Stimulated activated CD4-positive, alpha-beta T cell treated with anti-CD3 and anti-CD28 coated beads, Interleukin-4, amount 100 ng/mL, for 4 hours (primary cell): ENCODE measurements around the gene MED25.

ENCODE experiments used
- DNase-seq, 2 experiments: peaks; one replicate each; pipeline ENCODE4 v3.0.0-alpha.2; 2020

The MED25 gene

DNA sequence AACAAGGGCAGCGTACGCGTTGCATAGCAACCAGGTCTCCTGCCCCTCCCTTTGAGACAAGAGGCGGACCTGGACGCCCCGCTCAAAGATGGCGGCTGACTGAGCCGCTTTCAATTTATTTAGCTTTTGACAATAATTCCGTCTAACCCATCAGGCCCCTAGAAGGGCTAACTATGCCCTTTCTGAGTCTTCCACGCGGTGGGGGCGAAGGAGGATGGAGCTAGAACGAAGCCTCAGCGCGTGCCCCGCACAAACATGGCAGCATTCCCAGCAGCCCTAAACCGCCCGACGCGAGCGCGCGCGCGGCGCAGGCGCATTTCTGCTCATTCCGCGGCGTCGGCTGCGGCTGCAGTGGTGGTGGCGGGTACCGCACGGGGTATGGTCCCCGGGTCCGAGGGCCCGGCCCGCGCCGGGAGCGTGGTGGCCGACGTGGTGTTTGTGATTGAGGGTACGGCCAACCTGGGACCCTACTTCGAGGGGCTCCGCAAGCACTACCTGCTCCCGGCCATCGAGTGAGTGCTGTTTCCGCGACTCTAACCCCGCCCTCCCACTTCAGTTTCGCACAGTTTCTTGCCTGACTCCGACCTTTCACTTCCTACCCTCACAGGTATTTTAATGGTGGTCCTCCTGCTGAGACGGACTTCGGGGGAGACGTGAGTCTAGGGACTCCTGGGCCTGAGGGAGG, at the start of gene MED25:
Gene MED25, plus strand, starts transcription at position 326 of the 685 bp plus-strand sequence. Its CDS starts 53 bp downstream, at position 379.
- DNase-seq = peak; percentile 80 to 83

DNA sequence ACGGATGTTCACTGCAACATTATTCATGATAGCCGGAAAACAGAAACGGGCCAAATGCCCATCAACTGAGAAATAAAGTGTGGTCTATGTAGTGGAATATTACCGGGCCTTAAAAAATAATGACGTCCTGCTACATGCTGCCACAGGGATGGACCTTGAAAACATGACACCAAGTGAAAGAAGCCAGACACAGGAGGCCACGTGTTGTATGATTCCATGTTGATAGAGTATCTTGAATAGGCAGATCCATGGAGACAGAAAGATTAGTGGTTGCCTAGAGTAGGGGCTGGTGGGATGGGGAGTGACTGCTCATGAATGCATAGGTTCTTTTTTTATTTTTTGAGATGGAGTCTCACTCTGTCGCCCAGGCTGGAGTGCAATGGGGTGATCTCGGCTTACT, 47.6 kb upstream of the MED25 start:
- DNase-seq = no peak

DNA sequence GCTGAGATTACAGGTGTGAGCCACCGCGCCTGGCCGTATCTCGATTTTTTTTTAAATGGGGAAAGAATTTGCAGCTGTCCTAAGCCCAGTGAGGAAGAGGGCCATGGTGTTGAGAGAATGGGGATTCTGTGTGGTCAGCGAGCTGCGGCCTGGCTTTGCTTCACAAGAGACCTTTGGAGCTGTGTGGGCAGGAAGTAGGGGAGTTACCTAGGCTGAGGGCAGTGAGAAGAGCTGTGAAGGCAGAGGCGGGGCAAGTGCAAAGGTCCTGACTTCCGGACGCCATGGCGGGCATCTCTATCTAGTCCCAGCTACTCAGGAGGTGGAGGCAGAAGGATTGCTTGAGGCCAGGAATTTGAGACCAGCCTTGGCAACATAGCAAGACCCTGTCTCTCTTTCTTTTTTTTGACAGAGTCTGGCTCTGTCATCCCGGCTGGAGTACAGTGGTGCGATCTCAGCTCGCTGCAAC, 46.4 kb upstream of the MED25 start:
- no peak for DNase-seq

DNA sequence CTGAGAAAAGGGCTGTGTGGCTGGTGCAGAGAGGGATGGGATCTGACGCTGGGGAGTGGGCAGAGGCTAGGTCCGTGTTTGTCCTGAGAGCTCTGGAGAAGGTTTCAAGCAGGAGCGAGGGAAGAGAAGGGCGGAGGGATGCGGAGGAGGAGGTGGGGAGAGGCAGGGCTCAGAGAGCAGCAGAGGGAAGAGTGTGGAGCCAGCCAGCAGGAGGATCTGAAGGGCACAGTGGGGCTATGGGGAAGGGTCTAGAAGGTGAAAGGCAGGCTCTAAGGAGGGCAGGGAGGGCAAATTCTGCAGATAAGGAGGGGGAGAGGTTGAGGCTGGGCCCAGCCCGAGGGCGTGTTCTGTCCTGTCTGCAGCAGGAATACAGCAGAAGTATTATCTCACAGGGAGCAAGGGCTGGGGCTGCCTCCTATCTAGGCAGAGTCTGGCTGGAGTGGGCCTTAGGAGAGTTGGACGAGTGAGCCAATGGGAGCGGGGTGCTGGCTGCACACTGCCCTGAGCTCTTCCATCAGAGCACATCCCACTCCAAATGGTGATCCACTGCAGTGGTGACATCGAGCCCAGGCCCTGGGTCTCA, 45.1 kb upstream of the MED25 start:
- no peak for DNase-seq

DNA sequence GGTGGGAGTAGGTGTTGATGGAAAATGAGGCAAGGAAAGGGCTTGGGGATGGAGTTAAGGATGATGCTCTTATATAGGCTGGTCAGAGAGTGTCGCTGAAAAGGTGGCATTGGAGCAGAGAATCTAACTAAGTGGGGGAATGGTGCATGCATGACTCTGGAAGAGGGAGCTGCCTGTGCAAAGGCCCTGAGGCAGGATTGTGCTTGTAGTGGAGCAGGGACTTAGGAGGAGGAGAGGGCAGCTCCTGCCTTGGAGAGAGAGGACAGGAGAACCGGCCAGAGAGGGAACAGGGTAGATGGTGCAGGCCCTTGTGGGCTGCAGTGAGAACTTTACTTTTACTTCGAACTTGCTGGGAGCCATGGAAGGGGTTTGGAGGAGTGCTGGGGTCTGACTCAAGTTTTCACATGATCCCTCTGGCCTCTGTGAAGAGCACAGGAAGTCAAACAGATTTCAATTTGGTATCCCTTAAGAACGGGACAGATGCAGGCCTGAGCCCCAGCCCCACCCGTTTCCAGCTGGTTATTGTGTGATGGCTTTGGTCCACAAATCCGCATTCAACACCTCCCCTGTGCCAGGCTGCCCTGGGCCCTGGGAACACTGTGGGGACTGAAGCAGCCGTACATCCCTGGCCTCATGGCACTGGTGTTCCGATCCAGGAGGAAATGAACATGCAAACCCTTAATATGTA, 44.3 kb upstream of the MED25 start:
- DNase-seq = no peak

DNA sequence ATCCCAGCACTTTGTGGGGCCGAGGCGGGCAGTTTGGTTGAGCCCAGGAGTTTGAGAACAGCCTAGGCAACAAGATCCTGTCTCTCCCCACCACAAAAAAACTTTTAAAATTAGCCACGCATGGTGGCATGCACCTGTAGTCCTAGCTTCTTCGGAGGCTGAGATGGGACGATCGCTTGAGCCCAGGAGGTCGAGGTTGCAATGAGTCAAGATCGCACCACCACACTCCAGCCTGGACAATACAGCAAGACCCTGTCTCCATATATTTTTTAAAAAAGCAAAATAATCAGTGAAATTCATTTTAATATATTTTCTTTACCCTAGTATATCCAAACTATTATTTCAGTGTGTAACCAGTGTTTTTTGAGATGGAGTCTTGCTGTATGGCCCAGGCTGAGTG, 43.1 kb upstream of the MED25 start:
- DNase-seq = no peak

DNA sequence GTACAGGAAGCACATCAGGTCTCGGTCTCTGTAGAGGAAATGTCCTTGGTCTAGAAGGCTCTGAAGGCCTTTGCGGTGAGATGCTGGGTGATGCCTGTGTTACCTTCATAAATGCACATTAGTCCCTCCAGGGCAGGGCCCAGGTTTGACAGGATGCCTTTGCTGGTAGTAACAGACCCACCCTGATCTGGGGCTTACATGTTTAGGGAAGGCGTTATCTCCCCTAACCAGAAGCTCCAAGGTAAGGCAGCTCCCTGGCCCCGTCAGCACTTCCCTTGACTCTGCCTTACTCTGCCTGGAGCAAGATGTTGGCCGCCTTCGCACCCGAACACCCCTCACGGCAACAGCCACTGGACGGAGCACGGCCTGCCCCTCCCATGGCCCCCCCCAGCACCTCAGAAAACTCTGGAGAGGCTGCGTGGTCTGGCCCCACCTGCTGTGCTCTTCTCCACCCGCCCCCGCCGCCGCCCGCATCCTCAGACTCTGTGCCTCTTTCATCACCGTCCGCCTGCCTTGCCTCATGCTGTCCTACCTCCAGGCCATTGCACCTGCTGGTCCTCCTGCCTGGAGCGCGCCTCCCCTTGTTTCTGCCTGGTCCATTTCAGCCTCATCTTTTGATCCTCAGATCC, 42.2 kb upstream of the MED25 start:
- no peak for DNase-seq

DNA sequence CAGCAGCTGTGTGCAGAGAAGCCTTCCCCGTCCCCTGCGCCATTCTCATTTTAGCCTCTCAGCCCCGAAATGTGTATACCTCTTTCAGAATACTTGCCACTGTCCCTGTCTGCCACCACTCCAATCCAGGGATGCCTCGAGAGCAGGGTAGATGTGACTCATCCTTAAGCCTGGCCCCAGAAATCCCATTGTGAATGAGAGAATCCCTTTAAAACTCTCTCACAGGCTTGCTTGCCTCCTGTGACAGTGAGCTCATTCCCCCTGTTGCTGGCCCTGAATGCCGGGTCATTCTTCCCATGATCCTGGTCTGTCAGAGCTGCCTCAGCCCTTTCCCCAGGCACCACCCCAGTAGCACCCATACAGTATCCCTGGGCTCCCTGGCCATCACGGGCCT, 41.7 kb upstream of the MED25 start:
- DNase-seq = no peak

DNA sequence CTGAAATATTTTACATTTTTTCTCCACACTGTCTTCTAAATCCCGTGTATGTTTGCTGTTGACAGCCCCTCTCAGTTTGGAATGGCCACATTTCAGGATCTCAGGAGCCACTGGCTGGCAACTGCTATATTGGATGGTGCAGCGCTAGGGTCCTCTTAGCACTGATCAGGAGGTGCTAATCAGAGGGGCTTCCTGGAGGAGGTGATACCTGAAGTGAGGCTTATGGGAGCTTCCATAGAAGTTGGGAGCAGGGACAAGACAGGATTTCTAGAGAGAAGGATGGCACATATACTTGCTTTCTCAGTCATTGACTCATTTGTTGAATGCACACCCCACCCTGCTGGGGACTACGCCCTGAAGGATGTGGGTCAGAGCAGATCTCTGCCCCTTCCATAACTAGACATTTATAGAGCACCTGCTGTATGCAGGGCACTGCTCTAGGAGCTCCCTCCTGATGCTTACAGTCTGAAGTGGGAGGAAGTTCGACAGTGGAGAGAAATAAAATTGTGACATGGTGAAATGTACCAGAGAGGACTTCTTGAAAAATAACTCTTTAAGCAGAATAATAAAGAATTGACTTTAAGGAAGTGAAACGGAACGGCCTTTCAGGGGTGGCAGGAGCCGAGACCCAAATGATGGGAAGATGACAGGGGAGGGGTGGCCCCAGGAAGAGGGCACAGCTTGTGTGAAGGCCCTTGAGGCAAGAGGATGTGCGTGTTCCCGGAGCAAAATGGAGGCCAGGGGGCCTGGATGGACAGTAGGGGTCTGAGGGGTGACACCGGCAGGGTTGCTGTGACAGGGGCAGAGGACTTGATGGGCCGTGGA, 38.1 kb upstream of the MED25 start:
- no peak for DNase-seq

DNA sequence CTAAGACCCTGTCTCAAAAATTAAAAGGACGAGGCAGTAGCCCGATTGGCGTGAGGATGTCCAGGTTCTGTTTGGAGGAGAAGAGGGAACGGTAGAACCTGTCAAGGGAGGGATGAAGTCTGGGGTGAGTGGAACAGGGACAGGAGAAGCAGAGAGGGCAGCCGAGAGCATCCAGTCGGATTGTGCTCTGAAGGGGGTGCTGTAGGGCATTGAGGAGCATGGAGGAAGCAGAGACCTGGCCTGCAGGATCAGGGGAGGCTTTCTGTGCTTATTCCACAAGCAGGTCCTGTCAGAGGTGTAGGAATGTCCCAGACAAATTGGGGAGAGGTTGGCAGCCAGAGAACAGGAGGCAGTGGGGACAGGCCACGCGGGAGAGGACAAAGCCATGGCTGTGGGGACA, 37.2 kb upstream of the MED25 start:
- DNase-seq = no peak

DNA sequence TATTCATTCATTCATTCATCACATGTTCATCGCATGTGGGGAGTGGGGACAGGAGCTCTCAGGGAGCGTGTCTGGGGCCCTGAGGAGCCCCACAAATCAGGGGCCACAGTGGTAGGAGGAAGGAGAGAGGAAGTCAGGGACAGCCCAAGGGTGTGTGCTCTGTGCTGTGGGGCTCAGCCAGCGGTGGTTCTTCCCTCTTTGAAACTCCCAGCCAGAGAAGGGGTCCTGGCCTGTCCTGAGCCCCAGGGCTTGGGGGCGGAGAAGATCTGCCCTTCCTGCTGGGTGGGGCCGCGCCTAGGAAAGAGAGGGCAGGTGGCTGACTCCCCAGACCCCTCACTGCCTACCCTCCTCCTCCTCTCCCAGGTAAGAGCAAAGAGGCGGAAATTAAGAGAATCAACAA, 36.7 kb upstream of the MED25 start:
- DNase-seq = no peak

DNA sequence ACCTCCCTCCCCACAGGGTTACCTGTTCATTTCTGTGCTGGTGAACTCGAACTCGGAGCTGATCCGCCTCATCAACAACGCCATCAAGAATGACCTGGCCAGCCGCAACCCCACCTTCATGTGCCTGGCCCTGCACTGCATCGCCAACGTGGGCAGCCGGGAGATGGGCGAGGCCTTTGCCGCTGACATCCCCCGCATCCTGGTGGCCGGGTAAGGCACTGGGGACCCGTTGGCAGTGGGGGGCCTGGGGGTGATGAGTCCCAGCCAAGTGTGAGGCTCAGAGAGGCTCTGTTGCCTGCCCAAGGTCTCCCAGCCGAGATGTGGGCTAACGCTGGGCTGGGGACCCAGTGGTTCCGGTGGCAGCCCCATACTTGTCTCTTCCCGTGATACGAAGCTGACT, 35.6 kb upstream of the MED25 start:
- no peak for DNase-seq

DNA sequence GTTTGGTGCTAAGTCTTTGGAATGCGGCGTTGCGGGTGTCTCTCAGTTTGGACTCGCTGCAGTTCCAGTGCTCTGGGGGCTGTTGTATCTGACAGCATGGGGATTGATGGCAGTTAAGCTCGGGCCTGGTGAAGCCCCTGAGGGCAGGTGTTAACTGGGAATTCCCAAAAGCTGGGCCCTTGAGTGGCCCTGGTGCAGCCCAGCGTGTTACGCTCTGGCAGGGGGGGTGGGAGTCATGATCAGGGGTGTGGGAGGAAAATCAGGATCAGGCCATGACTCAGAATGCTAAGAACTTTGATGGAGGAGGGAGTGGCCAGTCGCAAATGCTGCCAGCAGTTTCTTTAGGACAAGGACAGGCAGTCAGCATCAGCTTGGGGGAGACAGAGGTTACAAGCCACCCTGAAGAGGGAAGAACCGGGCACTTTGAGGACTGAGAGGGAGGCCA, 31.7 kb upstream of the MED25 start:
- no peak for DNase-seq

DNA sequence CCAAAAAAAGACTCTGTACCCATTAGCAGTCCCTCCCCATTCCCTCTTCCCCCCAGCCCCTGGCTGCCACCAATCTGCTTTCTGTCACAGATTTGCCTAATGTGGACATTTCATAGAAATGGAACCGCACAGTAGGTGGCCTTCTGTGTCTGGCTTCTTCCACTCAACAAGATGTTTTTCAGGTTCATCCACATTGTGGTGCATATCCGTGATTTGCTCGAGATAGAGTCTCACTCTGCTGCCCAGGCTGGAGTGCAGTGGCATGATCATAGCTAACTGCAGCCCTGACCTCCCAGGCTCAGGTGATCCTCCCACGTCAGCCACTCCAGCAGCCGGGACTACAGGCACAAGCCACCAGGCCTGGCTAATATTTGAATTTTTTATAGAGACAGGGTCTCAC, 30.3 kb upstream of the MED25 start:
- no peak for DNase-seq

DNA sequence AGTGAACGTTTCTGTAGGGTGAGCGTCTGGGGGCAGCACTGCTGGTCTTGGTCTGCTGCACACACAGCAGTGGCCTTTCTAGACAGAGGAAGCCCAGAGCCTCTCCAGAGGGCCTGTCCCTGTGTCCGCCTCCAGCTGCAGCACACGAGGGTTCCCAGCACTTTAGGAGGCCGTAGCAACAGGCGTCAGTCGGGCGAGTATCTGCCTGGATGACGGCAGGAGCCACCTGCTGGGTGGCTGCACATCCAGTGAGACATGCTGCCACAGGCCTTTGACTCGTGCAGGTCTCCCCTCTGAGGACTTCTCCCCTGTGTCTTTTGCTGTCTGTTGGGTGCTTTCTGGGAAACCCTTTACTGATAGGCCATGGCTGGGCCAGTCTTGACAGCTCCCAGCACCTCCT, 29.2 kb upstream of the MED25 start:
- DNase-seq = no peak

DNA sequence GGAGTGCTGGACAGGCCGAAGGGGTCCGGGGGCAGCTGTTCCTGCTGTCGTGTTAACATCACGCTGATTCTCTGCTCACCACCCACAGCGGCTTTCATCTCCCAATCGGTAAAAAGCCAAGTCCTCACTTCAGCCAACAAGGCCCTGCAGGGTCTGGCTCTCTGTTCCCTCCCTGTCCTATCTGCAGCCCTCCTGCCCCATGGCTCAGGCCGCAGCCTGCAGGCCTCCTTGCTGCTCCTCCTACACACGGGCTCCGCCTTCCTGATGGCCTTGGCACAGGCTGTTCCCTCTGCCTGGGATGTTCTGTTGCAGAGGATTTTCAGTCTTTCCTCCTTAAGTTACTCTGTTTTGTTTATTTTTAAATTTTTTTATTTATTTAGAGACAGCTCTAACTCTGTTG, 27.2 kb upstream of the MED25 start:
- DNase-seq = no peak

DNA sequence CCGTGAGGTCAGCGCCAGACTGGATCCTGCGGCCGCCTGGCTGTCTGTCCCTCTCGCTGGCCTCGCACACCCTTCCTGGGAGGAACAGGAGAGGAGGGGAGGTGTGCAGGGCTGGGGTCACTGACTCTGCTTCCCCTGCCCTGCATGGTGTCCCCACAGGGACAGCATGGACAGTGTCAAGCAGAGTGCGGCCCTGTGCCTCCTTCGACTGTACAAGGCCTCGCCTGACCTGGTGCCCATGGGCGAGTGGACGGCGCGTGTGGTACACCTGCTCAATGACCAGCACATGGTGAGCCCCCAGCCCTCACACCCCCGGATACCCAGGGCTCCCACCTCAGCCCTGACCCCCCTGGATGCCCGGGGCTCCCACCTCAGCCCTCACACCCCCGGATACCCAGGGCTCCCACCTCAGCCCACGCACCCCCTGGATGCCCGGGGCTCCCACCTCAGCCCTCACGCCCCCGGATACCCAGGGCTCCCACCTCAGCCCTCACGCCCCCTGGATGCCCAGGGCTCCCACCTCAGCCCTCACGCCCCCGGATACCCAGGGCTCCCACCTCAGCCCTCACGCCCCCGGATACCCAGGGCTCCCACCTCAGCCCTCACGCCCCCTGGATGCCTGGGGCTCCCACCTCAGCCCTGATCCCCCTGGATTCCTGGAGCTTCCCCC, 26.2 kb upstream of the MED25 start:
- no peak for DNase-seq

DNA sequence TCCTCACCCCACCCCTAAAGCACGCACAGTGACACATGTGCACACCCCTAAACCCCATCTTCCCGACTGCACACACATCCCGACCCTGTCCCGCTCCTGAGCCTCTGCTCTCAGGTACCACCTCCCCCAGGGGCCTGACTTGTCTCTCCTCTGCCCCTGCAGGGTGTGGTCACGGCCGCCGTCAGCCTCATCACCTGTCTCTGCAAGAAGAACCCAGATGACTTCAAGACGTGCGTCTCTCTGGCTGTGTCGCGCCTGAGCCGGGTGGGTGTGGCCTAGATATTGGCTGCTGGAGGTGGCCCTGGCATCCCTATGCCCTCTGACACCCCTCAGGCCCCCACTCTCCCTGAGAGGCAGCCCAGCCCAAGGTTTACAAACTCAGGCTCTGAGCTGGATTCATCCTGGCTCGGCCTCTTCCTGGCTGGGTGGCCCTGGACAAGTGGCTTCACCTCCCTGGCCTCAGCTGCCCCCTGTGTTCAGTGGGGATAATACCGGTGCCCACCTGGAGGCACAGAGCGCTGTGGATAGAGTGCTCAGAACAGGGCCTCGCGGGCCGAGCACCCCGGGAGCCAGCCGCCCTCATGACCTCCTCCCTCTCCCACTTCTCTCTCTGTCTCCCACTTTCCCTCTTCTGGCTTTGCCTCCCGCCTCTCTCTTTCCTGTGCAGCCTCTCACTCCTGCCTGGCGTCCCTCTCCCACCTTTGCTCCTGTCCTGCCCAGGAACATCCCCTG, 25.1 kb upstream of the MED25 start:
- DNase-seq = no peak

DNA sequence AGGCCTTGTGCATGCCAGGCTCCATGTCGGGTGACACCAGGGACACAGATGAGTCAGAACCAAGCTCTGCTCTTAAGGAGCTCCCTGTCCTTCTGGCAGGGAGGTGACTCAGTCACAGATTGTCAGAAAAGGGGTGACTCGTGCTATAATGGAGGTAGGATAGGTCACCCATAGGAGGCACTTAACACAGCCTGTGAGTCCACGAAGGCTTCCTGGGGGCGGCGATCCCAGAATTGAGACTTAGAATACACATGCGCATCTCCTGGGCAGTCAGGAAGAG, 24.6 kb upstream of the MED25 start:
- peak in 1 of 2 experiments; percentile 18 for DNase-seq

DNA sequence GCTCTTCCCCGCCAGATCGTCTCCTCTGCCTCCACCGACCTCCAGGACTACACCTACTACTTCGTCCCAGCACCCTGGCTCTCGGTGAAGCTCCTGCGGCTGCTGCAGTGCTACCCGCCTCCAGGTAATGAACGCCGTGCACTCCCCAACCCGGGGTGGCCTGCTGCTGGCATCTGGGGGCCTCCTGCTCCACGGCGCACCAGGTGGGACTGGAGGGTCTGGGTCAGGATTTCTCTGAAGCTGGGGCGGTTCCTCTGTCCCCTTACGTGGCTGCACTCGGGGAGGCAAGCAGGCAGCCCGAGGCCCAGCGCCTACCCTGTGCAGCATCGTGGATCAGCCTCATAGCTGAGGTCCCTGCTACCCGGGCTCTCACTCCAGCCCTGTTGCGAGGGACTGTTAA, 22.5 kb upstream of the MED25 start:
- no peak for DNase-seq

DNA sequence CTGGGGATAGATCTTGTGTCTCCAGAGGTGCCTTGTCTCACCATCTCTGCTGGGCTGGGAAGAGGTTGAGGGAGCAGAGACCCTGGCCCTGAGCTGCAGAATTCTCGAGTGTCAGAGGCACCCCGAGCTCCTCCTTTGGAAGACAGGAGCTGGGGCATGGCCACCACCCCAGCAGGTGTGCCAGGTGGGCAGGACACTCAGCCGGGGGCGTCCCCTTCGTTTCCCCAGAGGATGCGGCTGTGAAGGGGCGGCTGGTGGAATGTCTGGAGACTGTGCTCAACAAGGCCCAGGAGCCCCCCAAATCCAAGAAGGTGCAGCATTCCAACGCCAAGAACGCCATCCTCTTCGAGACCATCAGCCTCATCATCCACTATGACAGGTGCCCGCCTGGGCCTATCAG, 19.5 kb upstream of the MED25 start:
- no peak for DNase-seq

DNA sequence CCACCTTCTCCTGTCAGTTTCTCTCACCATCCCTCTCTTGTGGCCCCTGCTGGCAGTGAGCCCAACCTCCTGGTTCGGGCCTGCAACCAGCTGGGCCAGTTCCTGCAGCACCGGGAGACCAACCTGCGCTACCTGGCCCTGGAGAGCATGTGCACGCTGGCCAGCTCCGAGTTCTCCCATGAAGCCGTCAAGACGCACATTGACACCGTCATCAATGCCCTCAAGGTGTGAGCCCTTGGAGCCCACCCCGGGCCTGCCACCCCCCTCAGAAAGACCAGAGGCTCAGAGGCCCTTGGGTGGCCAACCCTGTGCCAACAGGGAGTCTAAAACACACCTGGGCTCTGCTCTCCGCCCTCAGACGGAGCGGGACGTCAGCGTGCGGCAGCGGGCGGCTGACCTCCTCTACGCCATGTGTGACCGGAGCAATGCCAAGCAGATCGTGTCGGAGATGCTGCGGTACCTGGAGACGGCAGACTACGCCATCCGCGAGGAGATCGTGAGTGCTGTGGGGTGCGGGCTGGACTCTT, 18.8 kb upstream of the MED25 start:
- DNase-seq = no peak
